ENCODE results near the gene TRIP4. TPM values are rescaled to one million over a fixed set of nuclear protein-coding genes. Genes with fewer than 3 reads are reported as not detected.

The TRIP4 gene
- total RNA-seq, 2 experiments from 2014 or later, result 9.3 to 21.0 TPM

- ChIA-PET POLR2A (no interaction called here), CTCF (ENCODE audit: unreplicated experiment) (no interaction called here)
- H3K79me2 ChIP-seq (ENCODE audit: insufficient read depth, low read depth, low read length), result no peaks in the 10 kb centered on the region
- TF ChIP-seq CTCF (conservative IDR thresholded peaks at IDR 0.05; ENCODE audit: low read length) (no peak), EZH2phosphoT487 (IDR thresholded peaks at IDR 0.05; ENCODE audit: borderline replicate concordance, low read depth, low read length) (no peak)
- no peak overlapping the region for H3K27ac ChIP-seq (ENCODE audit: low read depth, low read length, poor library complexity, severe bottlenecking)
- no peak for DNase-seq (ENCODE audit: low spot score)
- H3K36me3 ChIP-seq (ENCODE audit: insufficient read depth, low read length), result peaks cover 57% of the 10 kb centered on the region
- no peak overlapping the region for H2AFZ ChIP-seq (ENCODE audit: low read length)
- no TSS peak for BruUV-seq (replicated peaks)
- H3K9me2 ChIP-seq (ENCODE audit: insufficient read depth, low read length), result no peaks in the 10 kb centered on the region
- H3K9me3 ChIP-seq (ENCODE audit: low read length), result no peaks in the 10 kb centered on the region
- H4K20me1 ChIP-seq (ENCODE audit: insufficient read depth, low read length), result no peaks in the 10 kb centered on the region
- no peaks in the 10 kb centered on the region for H3K4me1 ChIP-seq (ENCODE audit: insufficient read depth, low read length, poor library complexity, severe bottlenecking)
- no peak overlapping the region for H3K4me2 ChIP-seq (ENCODE audit: low read length)
- no peak overlapping the region for H3K4me3 ChIP-seq (ENCODE audit: low read depth, low read length, poor library complexity, severe bottlenecking)
- intact Hi-C loops (cut with micrococcal nuclease; ENCODE audit: unreplicated experiment), result no loop called here
These were observed 35.1 kb downstream of the TRIP4 start for GRCh38 chr15:64422697-64423096.

- Histone ChIP-seq H3K4me3 (ENCODE audit: low read depth, low read length, poor library complexity, severe bottlenecking) (no peak overlapping the region), H3K36me3 (ENCODE audit: insufficient read depth, low read length) (peaks cover 54% of the 10 kb centered on the region), H3K4me2 (ENCODE audit: low read length) (no peak overlapping the region), H3K9me2 (ENCODE audit: insufficient read depth, low read length) (no peaks in the 10 kb centered on the region), H2AFZ (ENCODE audit: low read length) (no peak overlapping the region), H3K27ac (ENCODE audit: low read depth, low read length, poor library complexity, severe bottlenecking) (no peak overlapping the region), H3K4me1 (ENCODE audit: insufficient read depth, low read length, poor library complexity, severe bottlenecking) (no peaks in the 10 kb centered on the region), H4K20me1 (ENCODE audit: insufficient read depth, low read length) (no peaks in the 10 kb centered on the region), H3K9me3 (ENCODE audit: low read length) (no peaks in the 10 kb centered on the region), H3K79me2 (ENCODE audit: insufficient read depth, low read depth, low read length) (no peaks in the 10 kb centered on the region)
- BruUV-seq (replicated peaks), result no TSS peak
- ChIA-PET POLR2A (no interaction called here), CTCF (ENCODE audit: unreplicated experiment) (no interaction called here)
- no peak for DNase-seq (ENCODE audit: low spot score)
- intact Hi-C loops (cut with micrococcal nuclease; ENCODE audit: unreplicated experiment), result no loop called here
- no peak for TF ChIP-seq CTCF (conservative IDR thresholded peaks at IDR 0.05; ENCODE audit: low read length)
- TF ChIP-seq EZH2phosphoT487 (IDR thresholded peaks at IDR 0.05; ENCODE audit: borderline replicate concordance, low read depth, low read length), result no peak
These were observed 36.3 kb downstream of the TRIP4 start for GRCh38 chr15:64423970-64424369.

- Histone ChIP-seq H3K4me3 (ENCODE audit: low read depth, low read length, poor library complexity, severe bottlenecking) (no peak overlapping the region), H3K9me2 (ENCODE audit: insufficient read depth, low read length) (no peaks in the 10 kb centered on the region), H3K79me2 (ENCODE audit: insufficient read depth, low read depth, low read length) (no peaks in the 10 kb centered on the region), H4K20me1 (ENCODE audit: insufficient read depth, low read length) (no peaks in the 10 kb centered on the region), H2AFZ (ENCODE audit: low read length) (no peak overlapping the region), H3K36me3 (ENCODE audit: insufficient read depth, low read length) (peaks cover 57% of the 10 kb centered on the region; the same call in 1 of the 2 replicates), H3K4me1 (ENCODE audit: insufficient read depth, low read length, poor library complexity, severe bottlenecking) (no peaks in the 10 kb centered on the region), H3K27ac (ENCODE audit: low read depth, low read length, poor library complexity, severe bottlenecking) (no peak overlapping the region), H3K4me2 (ENCODE audit: low read length) (no peak overlapping the region), H3K9me3 (ENCODE audit: low read length) (no peaks in the 10 kb centered on the region)
- TF ChIP-seq EZH2phosphoT487 (IDR thresholded peaks at IDR 0.05; ENCODE audit: borderline replicate concordance, low read depth, low read length), result no peak
- TF ChIP-seq CTCF (conservative IDR thresholded peaks at IDR 0.05; ENCODE audit: low read length), result no peak
- ChIA-PET CTCF (ENCODE audit: unreplicated experiment) (no interaction called here), POLR2A (no interaction called here)
- BruUV-seq (replicated peaks), result no TSS peak
- intact Hi-C loops (cut with micrococcal nuclease; ENCODE audit: unreplicated experiment), result loop anchor here (5.0 kb wide), 1 partner anchor 227 kb away; no protein-coding TSS in a partner anchor
- no peak for DNase-seq (ENCODE audit: low spot score)
These were observed 37.6 kb downstream of the TRIP4 start for GRCh38 chr15:64425221-64425620.
